GM12873 (cell line): ENCODE results near the gene NOX3.

Experiments
- CTCF ChIP-seq: IDR thresholded peaks from 2 replicates; pipeline ENCODE4 v1.5.1; 2012; ENCODE audit warnings: low read depth, mild to moderate bottlenecking, moderate library complexity, low read length, control low read depth; ENCODE audit not compliant: insufficient read depth; ENCODE audit errors: missing control alignments

The NOX3 gene

GRCh38 chr6:155352130-155352420, 103.6 kb downstream of the NOX3 start:
- no peak for TF ChIP-seq CTCF

DNA sequence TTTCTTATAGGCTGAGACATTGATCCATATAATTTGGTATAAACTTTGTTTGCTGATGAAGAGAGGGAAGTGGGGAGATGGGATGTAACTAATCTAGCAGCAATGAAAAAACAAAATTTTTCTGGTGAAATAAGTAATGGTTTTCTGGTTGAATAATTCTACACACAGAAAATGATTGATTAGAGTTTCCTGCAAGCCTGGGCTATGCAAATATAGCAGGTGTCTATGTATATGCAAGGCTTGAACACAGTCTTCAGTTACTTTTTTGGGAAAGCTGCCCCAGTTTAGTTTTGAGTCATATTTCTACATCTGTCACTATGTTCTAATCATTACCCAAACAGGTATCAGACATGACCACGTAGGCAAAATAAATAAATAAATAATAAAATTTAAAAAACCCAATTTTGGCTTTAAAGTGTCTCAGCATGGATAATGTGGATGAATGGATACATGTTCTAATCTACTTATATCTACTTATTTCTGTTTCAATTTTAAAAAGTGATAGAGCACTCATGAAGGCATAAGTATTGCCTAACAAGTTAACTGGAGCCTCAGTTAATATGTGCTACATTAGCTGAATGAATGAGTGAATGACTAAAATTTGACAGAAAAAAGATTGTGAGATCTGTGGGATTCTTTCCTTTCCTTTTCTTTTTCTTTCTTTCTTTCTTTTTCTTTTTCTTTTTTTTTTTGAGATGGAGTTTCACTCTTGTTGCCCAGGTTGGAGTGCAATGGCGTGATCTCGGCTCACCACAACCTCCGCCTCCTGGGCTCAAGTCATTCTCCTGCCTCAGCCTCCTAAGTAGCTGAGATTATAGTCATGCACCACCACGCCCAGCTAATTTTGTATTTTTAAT, 104.1 kb downstream of the NOX3 start:
- TF ChIP-seq CTCF: no peak

DNA sequence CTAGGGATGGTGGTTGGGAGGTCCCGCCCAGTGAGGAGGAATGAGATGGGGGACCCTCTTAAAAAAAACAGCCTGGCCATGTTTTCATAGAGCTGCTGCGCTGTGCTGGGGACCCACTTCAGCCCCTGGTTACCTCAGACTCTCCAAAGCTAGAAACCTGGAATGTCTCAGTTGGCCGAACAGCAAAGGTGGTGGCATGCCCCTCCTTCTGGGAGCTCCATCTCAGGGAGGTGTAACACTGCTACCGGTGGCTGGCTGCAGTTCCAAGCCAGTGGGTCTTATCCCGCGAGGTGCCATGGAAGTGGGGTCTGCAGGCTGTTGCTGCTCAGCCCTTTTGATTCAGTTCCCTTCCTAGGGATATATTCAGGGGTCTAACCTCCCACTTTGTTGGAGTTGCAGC, 105.7 kb downstream of the NOX3 start:
- TF ChIP-seq CTCF: no peak

- TF ChIP-seq CTCF: no peak
Measured at GRCh38 chr6:155349129-155349528, 106.5 kb downstream of the NOX3 start.

DNA sequence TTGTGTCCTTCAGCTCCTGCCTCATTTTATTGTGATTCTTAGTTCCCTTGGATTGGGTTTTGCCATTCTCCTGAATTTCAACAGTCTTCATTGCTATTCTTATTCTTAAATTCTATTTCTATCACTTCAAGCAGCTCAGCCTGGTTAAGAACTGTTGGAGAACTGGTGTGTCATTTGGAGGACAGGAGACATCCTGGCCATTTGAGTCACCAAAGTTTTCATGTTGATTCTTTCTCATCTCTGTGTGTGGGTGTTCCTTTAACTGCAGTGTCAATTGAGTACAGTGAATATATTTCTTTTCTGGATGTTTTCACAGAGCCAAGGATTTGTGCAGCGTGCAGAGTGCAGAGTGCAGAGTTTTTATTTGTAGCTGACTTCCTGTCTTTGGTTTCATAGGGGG, 107.8 kb downstream of the NOX3 start:
- TF ChIP-seq CTCF: no peak

DNA sequence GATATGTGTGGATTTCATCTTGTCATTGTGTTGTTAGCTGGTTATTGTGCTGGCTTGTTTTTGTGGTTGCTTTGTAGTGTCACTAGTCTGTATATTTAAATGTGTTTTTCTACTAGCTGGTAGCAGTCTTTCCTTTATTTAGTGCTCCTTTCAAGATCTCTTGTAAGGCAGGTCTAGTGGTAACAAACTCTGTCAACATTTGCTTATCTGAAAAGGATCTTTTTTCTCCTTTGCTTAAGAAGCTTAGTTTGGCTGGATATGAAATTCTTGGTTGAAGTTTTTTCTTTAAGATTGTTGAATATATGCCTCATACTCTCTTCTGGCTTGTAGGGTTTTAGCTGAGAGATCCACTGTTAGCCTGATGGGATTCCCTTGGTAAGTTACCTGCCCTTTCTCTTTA, 108.7 kb downstream of the NOX3 start:
- TF ChIP-seq CTCF: no peak
